ENCODE data around the gene MCF2.

The MCF2 gene

GRCh38 chrX:139739138-139739537 lies 31.2 kb upstream of the MCF2 start:
- Histone ChIP-seq H3K9me2 (replicated peaks; ENCODE audit: low read depth, low read length) (no peaks in the 10 kb centered on the region), H3F3A (ENCODE audit: low read depth) (no peaks in the 10 kb centered on the region), H3K9me3 (ENCODE audit: insufficient read depth, low read depth, low read length) (no peaks in the 10 kb centered on the region), H2AFZ (ENCODE audit: low read length) (no peak overlapping the region), H3K79me2 (ENCODE audit: insufficient read depth, low read length) (no peaks in the 10 kb centered on the region), H3K36me3 (ENCODE audit: insufficient read depth, low read length) (no peaks in the 10 kb centered on the region; the same call in 1 of the 2 replicates), H3K4me2 (ENCODE audit: low read depth, low read length, poor library complexity, severe bottlenecking) (no peak overlapping the region), H3K4me1 (ENCODE audit: insufficient read depth, low read length, poor library complexity, severe bottlenecking) (no peaks in the 10 kb centered on the region), H3K9ac (ENCODE audit: low read depth, low read length, poor library complexity, severe bottlenecking) (no peak overlapping the region), H4K20me1 (ENCODE audit: insufficient read depth, low read length, poor library complexity, severe bottlenecking) (no peaks in the 10 kb centered on the region), H3K4me3 (ENCODE audit: low read length, poor library complexity, severe bottlenecking) (no peak overlapping the region), H3K27me3 (ENCODE audit: insufficient read depth, low read length, poor library complexity, severe bottlenecking) (no peaks in the 10 kb centered on the region)
- TF ChIP-seq, protein P1, sequence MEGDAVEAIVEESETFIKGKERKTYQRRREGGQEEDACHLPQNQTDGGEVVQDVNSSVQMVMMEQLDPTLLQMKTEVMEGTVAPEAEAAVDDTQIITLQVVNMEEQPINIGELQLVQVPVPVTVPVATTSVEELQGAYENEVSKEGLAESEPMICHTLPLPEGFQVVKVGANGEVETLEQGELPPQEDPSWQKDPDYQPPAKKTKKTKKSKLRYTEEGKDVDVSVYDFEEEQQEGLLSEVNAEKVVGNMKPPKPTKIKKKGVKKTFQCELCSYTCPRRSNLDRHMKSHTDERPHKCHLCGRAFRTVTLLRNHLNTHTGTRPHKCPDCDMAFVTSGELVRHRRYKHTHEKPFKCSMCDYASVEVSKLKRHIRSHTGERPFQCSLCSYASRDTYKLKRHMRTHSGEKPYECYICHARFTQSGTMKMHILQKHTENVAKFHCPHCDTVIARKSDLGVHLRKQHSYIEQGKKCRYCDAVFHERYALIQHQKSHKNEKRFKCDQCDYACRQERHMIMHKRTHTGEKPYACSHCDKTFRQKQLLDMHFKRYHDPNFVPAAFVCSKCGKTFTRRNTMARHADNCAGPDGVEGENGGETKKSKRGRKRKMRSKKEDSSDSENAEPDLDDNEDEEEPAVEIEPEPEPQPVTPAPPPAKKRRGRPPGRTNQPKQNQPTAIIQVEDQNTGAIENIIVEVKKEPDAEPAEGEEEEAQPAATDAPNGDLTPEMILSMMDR (conservative IDR thresholded peaks at IDR 0.05; ENCODE audit: low read length): no peak
- TF ChIP-seq EZH2phosphoT487 (IDR thresholded peaks at IDR 0.05; ENCODE audit: borderline replicate concordance): no peak

- Histone ChIP-seq H3K36me3 (ENCODE audit: insufficient read depth, low read length) (no peaks in the 10 kb centered on the region; the same call in 1 of the 2 replicates), H4K20me1 (ENCODE audit: insufficient read depth, low read length, poor library complexity, severe bottlenecking) (no peaks in the 10 kb centered on the region), H3K27me3 (ENCODE audit: insufficient read depth, low read length, poor library complexity, severe bottlenecking) (no peaks in the 10 kb centered on the region), H3K79me2 (ENCODE audit: insufficient read depth, low read length) (no peaks in the 10 kb centered on the region), H3K9me3 (ENCODE audit: insufficient read depth, low read depth, low read length) (no peaks in the 10 kb centered on the region), H3K9me2 (replicated peaks; ENCODE audit: low read depth, low read length) (no peaks in the 10 kb centered on the region), H3F3A (ENCODE audit: low read depth) (no peaks in the 10 kb centered on the region), H3K9ac (ENCODE audit: low read depth, low read length, poor library complexity, severe bottlenecking) (no peak overlapping the region), H2AFZ (ENCODE audit: low read length) (no peak overlapping the region), H3K4me2 (ENCODE audit: low read depth, low read length, poor library complexity, severe bottlenecking) (no peak overlapping the region), H3K4me1 (ENCODE audit: insufficient read depth, low read length, poor library complexity, severe bottlenecking) (no peaks in the 10 kb centered on the region), H3K4me3 (ENCODE audit: low read length, poor library complexity, severe bottlenecking) (no peak overlapping the region)
- no peak for TF ChIP-seq EZH2phosphoT487 (IDR thresholded peaks at IDR 0.05; ENCODE audit: borderline replicate concordance)
- TF ChIP-seq, protein P1 (conservative IDR thresholded peaks at IDR 0.05; ENCODE audit: low read length): no peak
Observed at GRCh38 chrX:139738581-139738980, 30.6 kb upstream of the MCF2 start.

DNA sequence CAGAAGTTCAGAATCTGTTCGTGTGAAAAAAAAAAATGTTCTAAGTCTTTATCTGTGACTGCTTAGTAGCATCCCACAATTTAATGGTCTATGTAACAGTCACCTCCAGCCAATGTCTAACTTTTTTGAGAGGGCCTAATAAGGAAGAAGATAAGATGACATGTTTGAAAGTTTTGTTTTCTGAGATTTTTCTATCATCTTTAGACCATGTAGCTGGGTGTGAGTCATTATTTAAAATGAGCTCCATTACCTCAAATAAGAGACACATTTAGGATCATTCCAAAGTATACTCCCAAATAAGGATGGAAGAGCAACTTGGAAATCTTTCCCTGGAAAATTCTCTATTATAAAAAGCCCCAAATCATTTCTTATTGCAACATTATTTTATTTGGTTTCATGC lies 28.2 kb upstream of the MCF2 start:
- Histone ChIP-seq H3K9me2 (replicated peaks; ENCODE audit: low read depth, low read length) (no peaks in the 10 kb centered on the region), H3K4me2 (ENCODE audit: low read depth, low read length, poor library complexity, severe bottlenecking) (no peak overlapping the region), H4K20me1 (ENCODE audit: insufficient read depth, low read length, poor library complexity, severe bottlenecking) (no peaks in the 10 kb centered on the region), H3K79me2 (ENCODE audit: insufficient read depth, low read length) (no peaks in the 10 kb centered on the region), H3K9ac (ENCODE audit: low read depth, low read length, poor library complexity, severe bottlenecking) (no peak overlapping the region), H3K36me3 (ENCODE audit: insufficient read depth, low read length) (no peaks in the 10 kb centered on the region; the same call in 1 of the 2 replicates), H3F3A (ENCODE audit: low read depth) (no peaks in the 10 kb centered on the region), H3K4me3 (ENCODE audit: low read length, poor library complexity, severe bottlenecking) (no peak overlapping the region), H3K4me1 (ENCODE audit: insufficient read depth, low read length, poor library complexity, severe bottlenecking) (no peaks in the 10 kb centered on the region), H3K9me3 (ENCODE audit: insufficient read depth, low read depth, low read length) (no peaks in the 10 kb centered on the region), H2AFZ (ENCODE audit: low read length) (no peak overlapping the region), H3K27me3 (ENCODE audit: insufficient read depth, low read length, poor library complexity, severe bottlenecking) (no peaks in the 10 kb centered on the region)
- no peak for TF ChIP-seq EZH2phosphoT487 (IDR thresholded peaks at IDR 0.05; ENCODE audit: borderline replicate concordance)
- TF ChIP-seq, protein P1 (conservative IDR thresholded peaks at IDR 0.05; ENCODE audit: low read length): no peak
